HG03354 (cell line): ENCODE data around the gene ZNFX1.

Experiments used
- ATAC-seq: cut with Tn5 transposase; IDR thresholded peaks from one replicate; pipeline ENCODE4 v1.9.1; 2021; ENCODE audit warnings: mild to moderate bottlenecking; ENCODE audit not compliant: unreplicated experiment, poor library complexity, severe bottlenecking

Gene ZNFX1

GRCh38 chr20:49281059-49281912 lies 3.4 kb upstream of the ZNFX1 start:
- no peak for ATAC-seq

- no peak for ATAC-seq
Observed at GRCh38 chr20:49280463-49281058, 2.7 kb upstream of the ZNFX1 start.

- ATAC-seq, result no peak
Observed at GRCh38 chr20:49279677-49280462, 2.0 kb upstream of the ZNFX1 start.

- ATAC-seq, result no peak
Observed at GRCh38 chr20:49278818-49279676, 1.2 kb upstream of the ZNFX1 start.

GRCh38 chr20:49277786-49278035 lies 146 bp downstream of the ZNFX1 start:
- ATAC-seq, result no peak

GRCh38 chr20:49276961-49277785 lies 684 bp downstream of the ZNFX1 start:
- no peak for ATAC-seq

GRCh38 chr20:49276161-49276960 lies 1.5 kb downstream of the ZNFX1 start:
- ATAC-seq, result no peak

- ATAC-seq, result no peak
Observed at GRCh38 chr20:49275636-49276035, 2.2 kb downstream of the ZNFX1 start.

- no peak for ATAC-seq
Observed at GRCh38 chr20:49275216-49275615, 2.6 kb downstream of the ZNFX1 start.

GRCh38 chr20:49273696-49274277 lies 4.1 kb downstream of the ZNFX1 start:
- ATAC-seq, result no peak

GRCh38 chr20:49272654-49273053 lies 5.2 kb downstream of the ZNFX1 start:
- no peak for ATAC-seq

- ATAC-seq, result no peak
Observed at GRCh38 chr20:49270736-49271135, 7.1 kb downstream of the ZNFX1 start.

GRCh38 chr20:49270177-49270576 lies 7.7 kb downstream of the ZNFX1 start:
- ATAC-seq, result no peak

GRCh38 chr20:49268600-49269365 lies 9.1 kb downstream of the ZNFX1 start:
- ATAC-seq, result no peak

- no peak for ATAC-seq
Observed at GRCh38 chr20:49267327-49267726, 10.5 kb downstream of the ZNFX1 start.

GRCh38 chr20:49262444-49262843 lies 15.4 kb downstream of the ZNFX1 start:
- no peak for ATAC-seq

- no peak for ATAC-seq
Observed at GRCh38 chr20:49261173-49261572, 16.7 kb downstream of the ZNFX1 start.
